D721Med (cell line): ENCODE data around the gene PACRG.

Experiments used
- DNase-seq: peaks from one replicate; pipeline ENCODE4 v3.0.0; 2011; ENCODE audit warnings: low spot score; ENCODE audit not compliant: insufficient read length
- FAIRE-seq: peaks from 2 replicates; lab custom pipeline; 2011; peaks lifted over from hg19 to GRCh38; lab: Jason Lieb, UNC
- CTCF ChIP-seq: IDR thresholded peaks from 2 replicates; pipeline ENCODE4 v1.5.1; 2012; ENCODE audit warnings: mild to moderate bottlenecking, control low read depth; ENCODE audit not compliant: insufficient read depth; ENCODE audit errors: missing control alignments

Gene PACRG

DNA sequence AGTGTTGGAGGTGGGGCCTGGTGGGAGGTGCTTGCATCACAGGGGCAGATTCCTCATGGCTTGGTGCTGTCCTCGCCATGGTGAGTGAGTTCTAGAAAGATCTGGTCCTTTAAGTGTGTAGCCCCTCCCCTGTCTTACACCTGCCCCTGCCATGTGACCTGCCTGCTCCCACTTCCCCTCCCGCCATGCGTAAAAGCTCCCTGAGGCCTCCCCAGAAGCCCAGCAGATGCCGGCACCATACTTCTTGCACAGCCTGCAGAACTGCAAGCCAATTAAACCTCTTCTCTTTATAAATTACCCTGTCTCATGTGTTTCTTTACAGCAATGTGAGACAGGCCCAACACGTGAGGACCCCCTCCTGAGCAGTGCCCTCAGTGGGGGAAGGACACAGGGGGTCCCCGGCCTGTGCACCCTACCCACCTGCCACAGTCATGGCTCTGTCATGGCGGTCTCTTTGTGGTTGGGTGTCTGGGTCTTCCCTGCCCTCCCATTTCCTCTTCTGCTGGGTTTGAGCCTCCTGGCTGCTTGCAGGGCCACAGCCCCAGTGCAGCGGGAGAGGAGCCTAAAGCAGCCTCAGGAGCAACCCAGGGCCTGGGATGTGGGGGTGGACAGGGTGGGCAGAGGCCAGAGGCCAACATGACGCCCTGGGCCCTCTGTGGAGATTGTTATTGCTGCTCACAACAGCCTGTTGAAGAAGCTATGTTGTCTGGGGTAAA is 599.5 kb downstream of the PACRG start:
- TF ChIP-seq CTCF = no peak
- no peak for DNase-seq
- no peak for FAIRE-seq

GRCh38 chr6:163327921-163328320 is 600.1 kb downstream of the PACRG start:
- TF ChIP-seq CTCF = no peak
- FAIRE-seq (no peak), DNase-seq (no peak)

DNA sequence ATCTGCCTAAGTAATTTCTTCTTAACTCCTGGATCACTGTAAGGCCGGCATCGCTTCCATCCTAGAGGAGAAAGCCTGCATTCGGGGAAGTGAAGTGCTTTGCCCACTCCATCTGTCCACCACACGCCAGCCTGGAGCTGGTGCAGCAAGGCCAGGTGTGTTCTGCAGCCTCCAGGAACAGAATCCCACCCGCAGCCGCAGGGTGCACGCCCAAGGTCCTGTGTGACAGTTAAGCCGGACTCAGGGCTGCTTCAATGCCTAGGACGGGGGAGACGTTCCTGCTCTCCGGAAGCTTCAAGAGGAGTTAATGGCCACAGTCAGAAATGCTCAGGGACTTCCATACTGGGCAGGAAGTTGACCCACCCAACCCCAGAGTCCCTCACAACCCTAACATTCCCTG is 600.6 kb downstream of the PACRG start:
- FAIRE-seq = no peak
- DNase-seq = no peak
- TF ChIP-seq CTCF = no peak

DNA sequence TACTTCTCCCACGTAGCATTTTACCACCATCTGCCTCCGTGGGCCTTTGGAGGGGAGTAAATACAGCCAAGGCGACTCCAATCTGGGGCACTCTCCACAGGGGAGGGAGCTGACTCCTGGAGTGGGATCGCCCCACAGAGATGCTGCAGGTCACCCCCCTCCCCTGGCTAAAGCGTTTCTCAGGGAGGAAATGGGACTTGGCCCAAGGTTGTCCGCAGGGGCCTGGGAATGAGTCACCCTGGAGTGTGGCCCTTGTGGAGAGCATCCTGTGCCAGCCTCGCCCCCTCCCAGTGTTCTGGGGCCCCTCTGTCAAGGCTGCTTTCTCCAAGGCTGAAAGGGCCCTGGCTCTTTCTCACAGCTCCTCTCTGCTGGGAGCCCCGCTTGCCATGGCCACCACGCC is 602.2 kb downstream of the PACRG start:
- no peak for DNase-seq
- TF ChIP-seq CTCF = no peak
- no peak for FAIRE-seq

- FAIRE-seq = no peak
- TF ChIP-seq CTCF = no peak
- no peak for DNase-seq
Observed at GRCh38 chr6:163331245-163331644, 603.5 kb downstream of the PACRG start.

GRCh38 chr6:163332575-163332974 is 604.8 kb downstream of the PACRG start:
- FAIRE-seq (no peak), DNase-seq (no peak)
- TF ChIP-seq CTCF = no peak

- no peak for FAIRE-seq
- DNase-seq = no peak
- TF ChIP-seq CTCF = no peak
Observed at GRCh38 chr6:163333038-163333437, 605.3 kb downstream of the PACRG start.
